DND-41 (cell line): ENCODE measurements around the gene LY86.

Experiments used
- CTCF ChIP-seq: IDR thresholded peaks from 2 replicates; pipeline ENCODE4 v1.5.1; 2012; ENCODE audit warnings: borderline replicate concordance, low read length, moderate library complexity, mild to moderate bottlenecking; ENCODE audit not compliant: poor library complexity, severe bottlenecking; ENCODE audit errors: extremely low read depth
- EZH2 ChIP-seq: IDR thresholded peaks from 3 replicates; pipeline ENCODE4 v1.6.1; 2012; ENCODE audit warnings: borderline replicate concordance, low read depth, mild to moderate bottlenecking, moderate library complexity, low read length, inconsistent platforms; ENCODE audit not compliant: severe bottlenecking

- TF ChIP-seq CTCF (no peak), EZH2 (no peak)
Measured at GRCh38 chr6:6661684-6662083, 73.2 kb downstream of the LY86 start.
